ENCODE data around the gene IQGAP2.
"Not testable (repeated sequence)": the region's sequence is repeated elsewhere in the genome, so short reads cannot be mapped to it uniquely, and the experiment has no call there.

The IQGAP2 gene

DNA sequence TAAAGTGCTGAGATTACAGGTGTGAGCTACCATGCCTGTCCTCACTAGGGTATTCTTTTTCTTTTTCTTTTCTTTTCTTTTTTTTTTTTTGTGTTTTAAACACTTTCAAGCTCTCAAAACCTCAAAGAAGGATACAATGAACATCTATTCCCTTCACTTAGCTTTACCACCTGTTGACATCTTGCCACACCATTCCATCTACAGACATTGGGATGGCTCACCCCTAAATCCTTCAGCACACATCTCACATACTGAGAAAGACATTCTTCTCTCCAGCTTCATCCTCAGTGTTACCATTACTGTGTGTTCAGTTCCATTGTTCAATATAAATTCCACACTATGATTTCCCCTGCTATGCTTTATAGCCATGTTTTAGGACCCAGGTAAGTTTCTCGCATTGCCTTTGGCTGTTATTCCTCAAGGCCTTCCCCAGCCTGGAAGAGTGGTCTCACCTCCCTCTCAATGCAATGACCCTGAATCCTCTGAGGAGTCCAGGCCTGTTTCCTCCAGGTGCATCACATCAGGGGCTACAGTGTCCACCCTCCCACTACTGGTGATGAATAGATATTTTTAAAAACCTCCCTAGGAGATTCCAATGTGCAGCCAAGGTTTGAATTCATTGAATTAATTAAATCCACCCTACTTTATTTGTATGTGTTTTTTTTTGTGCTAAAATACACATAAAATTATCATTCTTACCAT, 16.7 kb downstream of the IQGAP2 start:
- no peak for DNase-seq (ENCODE audit: low spot score)

DNA sequence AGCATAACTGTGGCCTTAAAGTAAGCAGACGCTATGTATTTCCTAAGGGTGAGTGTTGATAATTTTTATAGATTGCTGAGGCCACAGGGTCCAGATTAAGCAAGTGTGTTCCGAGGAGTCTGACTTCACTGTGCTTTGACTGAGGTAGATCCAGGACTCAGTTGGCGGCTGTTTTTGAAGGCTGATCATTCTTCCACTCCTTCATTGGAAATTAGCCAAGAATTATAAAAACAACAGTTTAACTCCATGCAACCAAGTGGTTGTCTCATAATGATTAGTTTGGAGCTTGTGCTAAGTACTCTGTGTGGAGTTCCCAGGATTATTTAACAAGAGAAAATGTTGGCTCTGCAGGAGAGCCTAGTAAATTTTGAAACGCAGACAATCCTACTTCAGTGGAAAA, 19.1 kb downstream of the IQGAP2 start:
- DNase-seq (ENCODE audit: low spot score), result no peak

DNA sequence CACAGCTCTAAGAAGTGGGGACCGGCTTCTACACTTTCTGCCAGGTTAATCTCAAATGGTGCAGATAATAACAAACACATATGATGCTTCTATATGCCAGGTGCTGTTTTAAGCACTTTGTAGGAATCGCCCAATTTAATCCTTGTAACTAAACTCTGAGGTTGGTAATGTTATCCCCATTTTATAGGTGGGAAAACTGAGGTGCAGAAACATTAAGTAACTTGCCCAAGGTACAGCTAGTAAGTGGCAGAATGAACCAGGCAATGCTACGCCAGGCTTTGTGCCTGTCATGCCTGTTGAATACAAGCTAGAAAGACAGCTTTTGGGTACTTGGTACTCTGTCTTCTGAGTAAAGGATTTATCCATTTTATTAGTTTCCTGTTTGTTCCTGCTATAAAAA, 19.7 kb downstream of the IQGAP2 start:
- DNase-seq (ENCODE audit: low spot score), result no peak

DNA sequence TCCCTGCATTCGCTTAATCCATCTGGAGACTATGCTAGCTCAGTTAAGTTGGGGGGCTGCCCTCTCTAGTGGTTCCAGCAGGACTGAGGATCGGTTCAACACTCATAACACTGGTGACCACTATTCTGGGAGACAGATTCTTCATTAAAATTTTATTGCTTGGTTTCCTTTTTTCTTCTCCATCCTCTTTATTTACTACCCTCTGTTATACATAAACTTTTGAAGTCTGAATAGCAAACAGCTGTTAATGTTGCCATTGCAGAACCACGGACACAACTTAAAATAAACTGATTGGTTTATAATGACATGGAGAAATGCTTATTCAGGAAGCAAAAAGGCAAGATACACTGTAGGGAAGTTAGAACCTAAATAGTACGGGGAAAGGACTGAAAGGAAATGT, 22.1 kb downstream of the IQGAP2 start:
- DNase-seq (ENCODE audit: low spot score), result no peak

DNA sequence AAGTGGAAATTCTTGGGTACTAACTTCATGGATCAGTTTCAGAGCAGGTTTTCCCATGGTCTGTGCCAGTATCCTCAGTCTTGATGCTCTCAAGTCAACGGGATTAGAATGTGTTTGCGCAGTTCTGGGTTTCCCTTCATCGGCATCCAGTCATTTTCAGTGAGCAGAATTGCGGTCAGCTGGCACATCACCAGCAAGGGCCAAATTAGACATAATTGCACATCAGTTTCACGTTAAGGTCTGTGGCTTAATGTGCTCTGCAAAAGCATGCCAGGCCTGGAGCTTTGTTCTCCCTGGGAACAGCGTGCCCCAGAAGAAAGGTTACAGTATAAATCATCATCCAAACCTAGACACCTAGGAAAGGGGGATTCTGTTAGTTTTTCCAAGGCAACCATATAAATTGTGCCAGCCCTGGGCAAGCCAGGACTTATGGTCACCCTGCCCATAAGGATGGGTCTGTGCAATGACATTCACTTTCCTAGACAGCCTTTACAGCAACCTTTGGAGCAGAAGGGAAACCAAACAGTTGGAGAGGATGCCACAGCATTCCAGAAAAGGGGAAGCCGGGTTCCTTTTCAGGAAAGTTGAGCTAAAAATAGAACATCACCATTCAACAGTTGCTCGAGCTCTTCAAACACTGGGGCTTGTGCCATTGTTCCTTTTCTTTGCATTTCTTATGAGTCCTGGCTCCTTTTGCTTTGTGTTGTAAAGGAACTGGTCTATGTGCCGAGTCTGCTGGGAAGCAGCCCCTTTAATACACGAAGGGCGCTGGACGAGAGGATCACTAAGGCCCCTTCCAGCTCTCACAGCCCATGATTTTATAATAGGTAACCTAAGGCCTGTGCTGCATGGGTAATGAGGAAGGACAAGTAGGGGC, 23.1 kb downstream of the IQGAP2 start:
- DNase-seq (ENCODE audit: low spot score), result no peak

DNA sequence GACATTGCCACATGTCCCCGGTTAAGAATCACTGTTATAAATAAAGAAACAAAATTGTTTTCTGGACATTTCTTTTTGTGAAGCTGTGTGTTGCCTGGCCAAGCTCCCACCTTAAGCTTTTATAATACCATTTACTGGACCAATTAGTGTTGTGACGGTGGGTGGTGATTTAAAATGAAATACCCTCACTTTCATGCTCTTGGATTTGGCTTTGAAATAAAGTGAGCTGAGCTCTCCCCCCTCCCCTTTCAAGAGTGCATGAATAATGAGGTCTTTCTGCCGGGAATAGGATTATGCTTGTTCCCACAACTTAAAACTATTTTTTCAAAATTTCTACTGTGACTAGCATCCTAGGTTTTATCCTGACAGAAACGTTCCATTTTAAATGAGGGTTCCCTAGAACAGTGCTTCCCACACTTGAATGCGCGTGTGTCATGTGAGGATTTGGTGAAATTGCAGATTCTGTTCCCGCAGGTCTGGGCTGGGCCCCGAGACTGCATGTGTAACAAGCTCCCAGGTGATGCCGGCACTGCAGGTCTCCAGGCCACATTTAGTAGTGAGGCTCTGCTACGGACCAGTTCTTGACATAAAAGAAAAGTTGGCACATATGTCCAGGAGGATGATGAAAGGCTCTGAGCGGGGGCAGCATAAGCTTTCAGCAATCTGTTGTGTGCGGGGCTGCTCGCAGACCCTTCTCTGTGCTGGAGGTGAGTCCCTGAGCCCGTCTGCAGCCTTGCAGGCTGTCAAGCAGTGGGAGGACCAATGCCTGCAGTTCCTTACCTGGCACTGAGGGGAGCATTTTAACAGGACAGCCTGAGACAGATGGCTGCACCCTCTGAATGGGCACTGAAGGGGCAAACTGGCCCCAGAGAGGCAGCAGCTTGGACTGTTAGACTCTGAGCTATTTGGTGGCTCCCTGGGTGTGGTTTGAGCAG, 24.4 kb downstream of the IQGAP2 start:
- no peak for DNase-seq (ENCODE audit: low spot score)

DNA sequence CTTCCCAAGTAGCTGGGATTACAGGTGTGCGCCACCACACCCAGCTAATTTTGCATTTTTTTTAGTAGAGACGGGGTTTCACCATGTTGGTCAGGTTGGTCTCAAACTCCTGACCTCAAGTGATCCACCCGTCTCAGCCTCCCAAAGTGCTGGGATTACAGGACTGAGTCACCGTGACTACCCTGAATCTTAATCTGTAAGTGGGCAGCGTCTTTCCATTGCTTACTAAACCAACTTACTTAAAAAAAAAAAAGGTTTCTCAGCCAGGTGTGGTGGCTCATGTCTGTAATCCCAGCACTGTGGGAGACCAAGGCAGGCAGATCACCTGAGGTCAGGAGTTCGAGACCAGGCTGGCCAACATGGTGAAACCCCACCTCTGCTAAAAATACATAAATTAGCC, 25.5 kb downstream of the IQGAP2 start:
- not testable (repeated sequence) for DNase-seq (ENCODE audit: low spot score)

DNA sequence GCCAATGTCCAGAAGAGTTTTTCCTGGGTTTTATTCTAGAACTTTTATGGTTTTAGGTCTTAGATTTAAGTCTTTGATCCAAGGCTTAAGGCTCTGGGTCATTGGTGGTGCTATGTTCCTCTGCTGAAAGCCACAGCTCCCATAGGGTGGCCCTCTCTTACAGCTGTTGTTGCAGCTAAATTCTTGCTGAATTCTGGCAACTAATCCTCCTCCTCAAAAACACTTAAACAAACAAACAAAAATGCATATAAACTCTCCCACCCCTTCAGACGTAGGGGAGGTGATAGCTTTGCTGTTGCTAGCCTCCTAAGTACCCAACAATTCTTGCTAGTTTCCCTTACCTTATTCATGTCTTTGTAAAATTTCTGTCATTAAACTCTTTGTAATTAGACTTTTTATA, 30.2 kb downstream of the IQGAP2 start:
- DNase-seq (ENCODE audit: low spot score), result no peak

DNA sequence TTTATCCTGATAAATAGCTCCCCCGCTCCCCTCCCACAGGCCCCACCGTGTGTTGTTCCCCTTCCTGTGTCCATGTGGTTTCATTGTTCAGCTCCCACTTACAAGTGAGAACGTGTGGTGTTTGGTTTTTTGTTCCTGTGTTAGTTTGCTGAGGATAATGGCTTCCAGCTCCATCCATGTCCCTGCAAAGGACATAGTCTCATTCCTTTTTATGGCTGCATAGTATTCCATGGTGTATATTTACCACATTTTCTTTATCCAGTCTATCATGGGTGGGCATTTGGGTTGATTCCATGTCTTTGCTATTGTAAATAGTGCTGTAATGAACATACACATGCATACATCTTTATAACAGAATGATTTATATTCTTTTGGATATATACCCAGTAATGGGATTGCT, 34.4 kb downstream of the IQGAP2 start:
- DNase-seq (ENCODE audit: low spot score), result not testable (repeated sequence)

DNA sequence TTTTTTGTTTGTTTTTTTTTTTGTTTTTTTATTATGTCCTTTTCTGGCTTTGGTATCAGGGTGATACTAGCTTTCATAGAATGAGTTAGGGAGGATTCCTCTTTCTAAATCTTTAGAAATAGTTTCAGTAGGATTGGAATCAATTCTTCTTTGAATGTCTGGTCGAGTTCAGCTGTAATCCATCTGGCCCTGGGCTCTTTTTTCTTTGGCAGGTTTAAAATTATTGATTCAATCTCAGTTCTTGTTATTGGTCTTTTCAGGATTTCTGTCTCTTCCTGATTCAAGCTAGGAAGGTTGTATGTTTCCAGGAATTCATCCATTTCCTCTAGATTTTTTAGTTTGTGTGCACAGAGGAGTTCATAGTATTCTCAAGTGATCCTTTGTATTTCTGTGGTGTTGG, 34.9 kb downstream of the IQGAP2 start:
- no peak for DNase-seq (ENCODE audit: low spot score)

DNA sequence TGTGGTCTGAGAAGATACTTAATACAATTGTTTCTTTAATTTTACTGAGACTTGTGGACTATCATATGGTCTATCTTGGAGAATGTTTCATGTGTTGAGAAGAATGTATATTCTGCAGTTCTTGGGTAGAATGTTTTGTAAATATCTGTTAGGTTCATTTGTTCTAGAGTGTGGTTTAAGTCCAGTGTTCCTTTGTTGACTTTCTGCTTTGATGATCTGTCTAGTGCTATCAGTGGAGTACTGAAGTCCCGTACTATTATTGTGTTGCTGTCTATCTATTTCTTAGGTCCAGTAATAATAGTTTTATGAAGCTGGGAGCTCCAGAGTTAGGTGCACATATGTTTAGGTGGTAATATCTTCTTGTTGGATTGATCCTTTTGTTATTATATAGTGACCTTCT, 36.1 kb downstream of the IQGAP2 start:
- no peak for DNase-seq (ENCODE audit: low spot score)

DNA sequence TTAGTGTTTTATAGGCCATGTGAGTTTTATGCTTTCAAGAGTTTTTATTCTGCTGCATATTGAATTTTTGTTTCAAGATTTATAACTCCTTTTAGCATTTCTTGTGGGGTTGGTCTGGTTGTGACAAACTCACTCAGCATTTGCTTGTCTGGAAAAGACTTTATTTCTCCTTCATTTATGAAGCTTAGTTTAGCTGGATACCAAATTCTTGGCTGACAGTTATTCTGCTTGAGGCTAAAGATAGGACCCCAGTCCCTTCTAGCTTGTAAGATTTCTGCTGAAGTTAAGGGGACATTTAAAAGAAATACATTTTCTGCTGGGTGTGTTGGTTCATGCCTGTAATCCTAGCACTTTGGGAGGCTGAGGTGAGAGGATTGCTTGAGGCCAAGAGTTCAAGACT, 36.8 kb downstream of the IQGAP2 start:
- DNase-seq (ENCODE audit: low spot score), result no peak

DNA sequence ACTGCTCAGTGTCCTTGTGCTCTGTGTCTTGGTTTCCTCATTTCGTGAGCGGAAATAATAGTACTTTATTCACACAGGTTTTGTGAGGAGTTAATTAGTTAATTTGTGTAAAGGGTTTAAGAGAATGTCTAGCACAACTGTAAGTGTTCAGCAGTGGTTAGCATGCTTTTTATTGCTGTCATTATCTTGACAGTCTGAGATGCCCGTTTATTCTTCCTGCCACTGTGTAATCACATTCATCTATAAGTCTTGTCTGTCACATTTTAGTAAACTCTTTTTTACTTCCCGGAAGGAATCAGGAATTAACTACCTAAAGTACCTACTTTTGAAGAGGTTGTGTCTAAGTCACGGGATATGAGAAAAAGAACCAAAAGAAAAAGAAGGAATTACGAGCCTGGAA, 38.0 kb downstream of the IQGAP2 start:
- DNase-seq (ENCODE audit: low spot score), result no peak

DNA sequence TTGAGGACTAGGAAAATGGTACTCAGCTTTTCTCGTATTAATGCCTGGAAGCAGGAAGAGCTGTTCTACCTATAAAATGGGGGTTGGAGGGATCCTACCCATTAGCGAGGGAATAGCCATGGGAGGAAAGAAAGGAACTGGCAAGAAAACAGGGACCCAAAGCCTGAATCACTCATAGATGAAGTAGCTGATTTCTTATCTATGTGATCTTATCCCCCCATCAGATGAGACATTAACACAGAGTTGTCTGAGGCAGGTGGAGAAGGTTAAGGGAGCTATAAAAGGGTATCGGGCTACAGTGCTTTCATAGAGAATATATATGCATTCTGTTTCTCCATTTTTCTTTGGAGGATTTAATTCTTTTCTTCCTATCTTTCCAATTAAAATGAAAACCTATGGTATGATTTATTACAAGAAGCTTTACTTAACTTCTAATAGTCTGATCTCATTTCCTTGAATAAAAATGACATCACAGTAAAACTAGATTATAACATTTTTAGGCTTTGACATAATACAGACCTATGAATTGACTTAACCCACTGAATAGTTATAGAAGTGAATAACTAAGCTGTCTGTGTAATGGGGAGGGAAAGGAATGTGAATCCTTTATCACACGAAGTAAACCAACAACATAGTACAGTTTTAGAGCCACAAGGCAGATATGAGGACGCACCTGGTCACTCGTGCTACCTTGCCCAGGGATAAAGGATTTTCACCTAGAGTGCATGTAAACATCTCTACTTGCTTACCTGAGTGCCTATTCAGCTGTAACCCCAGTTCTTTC, 39.0 kb downstream of the IQGAP2 start:
- DNase-seq (ENCODE audit: low spot score), result no peak

DNA sequence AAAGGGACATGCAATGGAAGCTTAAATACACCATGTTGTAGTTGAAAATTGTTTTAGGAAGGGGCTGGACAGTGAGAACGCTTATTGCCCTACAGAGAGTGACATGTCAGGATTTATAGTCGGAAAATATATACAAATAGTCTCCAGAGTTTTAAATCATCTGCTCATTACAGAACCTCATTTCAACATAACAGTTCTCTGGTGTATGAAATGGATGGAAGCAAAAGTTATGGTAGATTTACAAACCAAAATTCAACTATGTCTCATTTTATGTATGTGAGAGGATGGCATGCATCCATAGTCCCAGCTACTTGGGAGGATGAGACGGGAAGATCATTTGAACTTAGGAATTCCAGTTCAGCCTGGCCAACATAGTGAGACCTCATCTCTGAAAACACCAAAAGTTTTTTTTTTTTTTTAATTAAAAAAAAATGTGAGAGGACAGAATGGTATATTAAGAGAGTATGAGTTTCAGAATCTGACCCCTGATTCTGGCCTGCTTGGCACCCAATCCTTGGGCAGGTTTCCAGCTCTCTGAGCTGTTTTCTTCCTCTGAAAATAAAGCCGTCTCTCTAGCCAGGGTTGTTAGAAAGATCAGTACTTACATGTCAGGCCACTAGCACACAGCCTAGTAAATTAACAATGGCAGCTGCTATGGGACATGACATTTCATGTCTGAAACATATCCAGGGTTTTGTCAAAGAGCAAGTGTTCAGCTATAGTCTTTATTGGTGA, 40.1 kb downstream of the IQGAP2 start:
- no peak for DNase-seq (ENCODE audit: low spot score)

DNA sequence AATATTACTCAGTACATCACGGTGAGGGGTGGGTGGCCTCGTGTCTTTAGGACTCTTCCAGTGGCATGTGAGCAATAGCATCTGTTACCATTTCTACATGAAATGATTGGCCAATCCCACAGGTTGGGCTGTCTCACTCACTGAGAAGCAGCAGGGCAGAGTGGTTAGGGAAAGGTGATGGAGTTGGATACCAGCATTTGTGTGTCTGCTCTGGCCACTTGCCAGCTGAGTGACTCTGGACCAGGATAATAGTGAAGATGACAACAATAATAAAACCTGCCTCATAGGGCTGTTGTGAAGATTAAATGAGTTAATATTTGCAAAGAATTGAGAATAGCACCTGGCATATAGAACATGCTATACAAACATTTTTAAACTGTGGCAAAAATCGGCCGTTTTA, 42.0 kb downstream of the IQGAP2 start:
- no peak for DNase-seq (ENCODE audit: low spot score)

DNA sequence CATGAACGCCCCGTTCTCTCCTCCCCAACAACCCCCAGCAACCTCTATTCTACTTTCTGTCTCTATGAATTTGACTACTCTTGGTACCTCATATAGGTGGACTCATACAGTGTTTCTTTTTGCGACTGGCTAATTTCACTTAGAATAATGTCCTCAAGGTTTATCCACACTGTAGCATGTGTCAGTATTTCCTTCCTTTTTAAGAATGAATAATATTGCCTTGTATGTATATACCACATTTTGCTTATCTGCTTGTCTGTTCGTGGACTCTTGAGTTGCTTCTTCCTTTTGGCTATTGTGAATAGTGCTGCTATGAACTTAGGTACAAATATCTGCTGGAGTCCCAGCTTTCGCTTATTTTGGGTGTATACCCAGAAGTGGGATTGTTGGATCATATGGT, 42.7 kb downstream of the IQGAP2 start:
- DNase-seq (ENCODE audit: low spot score), result no peak

DNA sequence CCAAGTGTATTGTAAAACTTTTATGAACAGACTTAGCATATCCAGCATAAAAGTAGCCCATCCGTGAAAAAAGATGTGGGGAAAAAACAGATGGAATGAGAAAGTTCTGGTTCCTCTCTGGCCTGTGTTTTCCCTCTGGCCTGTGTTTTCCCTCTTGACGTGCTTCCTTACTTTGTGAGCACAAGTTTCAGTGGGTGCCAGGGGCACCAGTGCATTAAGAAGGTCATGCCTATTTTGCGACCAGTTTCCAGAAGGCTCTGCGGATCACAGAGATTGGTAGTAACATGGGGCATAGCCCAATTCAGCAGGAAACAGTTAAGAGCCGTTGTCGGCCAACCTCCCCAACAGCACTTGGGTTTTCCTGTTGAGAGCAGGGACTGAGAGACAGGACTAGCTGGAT, 43.7 kb downstream of the IQGAP2 start:
- no peak for DNase-seq (ENCODE audit: low spot score)

DNA sequence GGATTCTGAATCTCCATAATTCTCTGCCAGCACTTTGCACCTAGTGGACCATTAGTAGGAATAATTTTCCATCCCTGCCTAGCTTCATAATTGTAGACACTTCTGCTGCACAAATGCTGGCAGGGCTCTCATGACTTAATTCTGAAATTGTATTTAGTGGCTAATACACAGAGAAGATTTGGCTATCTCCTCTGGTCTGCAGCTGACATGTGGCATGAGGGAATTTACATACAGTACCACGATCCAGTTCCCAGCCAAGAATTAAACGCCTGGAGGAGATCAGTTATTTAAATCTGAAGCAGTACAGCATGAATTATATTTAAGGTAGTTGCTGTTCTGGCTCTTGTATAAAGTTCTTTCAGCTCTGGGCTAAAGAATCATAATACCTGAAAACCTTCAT, 46.5 kb downstream of the IQGAP2 start:
- no peak for DNase-seq (ENCODE audit: low spot score)

DNA sequence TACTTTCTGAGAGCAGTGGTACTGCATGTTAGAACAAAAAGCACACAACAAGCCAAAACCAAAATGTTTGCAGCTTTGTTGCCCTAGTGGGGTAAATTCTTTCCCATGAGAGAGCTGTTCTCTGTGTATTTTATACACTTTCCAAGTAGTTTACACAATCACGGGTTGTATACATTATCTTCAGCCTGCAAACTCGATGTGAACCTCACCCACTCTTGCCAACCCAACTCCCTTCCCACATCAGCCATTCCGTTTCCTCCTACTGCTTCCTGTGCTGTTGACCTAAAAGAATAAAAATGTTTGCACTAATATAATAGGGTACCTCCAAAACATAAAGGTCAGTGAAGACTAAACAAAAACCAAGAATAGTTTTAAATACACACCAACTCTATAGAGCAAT, 47.0 kb downstream of the IQGAP2 start:
- no peak for DNase-seq (ENCODE audit: low spot score)
